Fibroblast of villous mesenchyme (primary cell): ENCODE data around the gene WDR1. TPM values are rescaled to one million over a fixed set of nuclear protein-coding genes. Genes with fewer than 3 reads are reported as not detected.

Experiments
- DNase-seq: peaks from one replicate; pipeline ENCODE4 v3.0.0-alpha.2; 2010; ENCODE audit warnings: low read depth
- H3K4me3 ChIP-seq: 2 replicates; pipeline ENCODE4 v1.5.1; 2011; ENCODE audit warnings: low read depth, mild to moderate bottlenecking, low read length
- CTCF ChIP-seq: IDR thresholded peaks from 2 replicates; pipeline ENCODE4 v1.5.1; 2012; ENCODE audit warnings: low read depth, mild to moderate bottlenecking, low read length; ENCODE audit not compliant: insufficient read depth
- total RNA-seq: library from RNA; depleted of rRNA; stranded (reverse); fragments of >200 nt; gene quantifications from 2 replicates; pipeline ENCODE4 v1.2.3, GENCODE V29; 2012

WDR1 gene
- total RNA-seq, 1 donor = 516 TPM

DNA sequence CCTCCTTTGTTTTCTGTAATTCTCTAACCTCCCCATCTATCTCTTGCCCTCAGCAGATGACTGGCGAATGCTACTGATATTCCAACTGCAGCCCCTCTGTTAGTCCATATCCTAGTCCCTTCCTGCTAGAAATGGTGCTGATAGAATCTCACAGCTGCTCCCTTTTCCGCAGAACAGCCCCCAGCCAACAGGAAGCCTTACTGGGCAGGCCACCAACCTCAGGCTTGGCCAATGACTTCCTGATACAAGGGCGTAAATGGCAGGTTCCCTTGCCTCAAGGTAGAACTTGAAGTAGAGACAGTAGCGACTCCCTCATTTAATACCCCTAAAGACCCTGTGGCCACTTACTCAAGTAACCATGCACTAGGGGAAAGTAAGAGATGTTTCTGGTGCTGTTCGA, 68.6 kb downstream of the WDR1 start:
- no peak for DNase-seq
- no peak for TF ChIP-seq CTCF
- no peak overlapping the region for H3K4me3 ChIP-seq

DNA sequence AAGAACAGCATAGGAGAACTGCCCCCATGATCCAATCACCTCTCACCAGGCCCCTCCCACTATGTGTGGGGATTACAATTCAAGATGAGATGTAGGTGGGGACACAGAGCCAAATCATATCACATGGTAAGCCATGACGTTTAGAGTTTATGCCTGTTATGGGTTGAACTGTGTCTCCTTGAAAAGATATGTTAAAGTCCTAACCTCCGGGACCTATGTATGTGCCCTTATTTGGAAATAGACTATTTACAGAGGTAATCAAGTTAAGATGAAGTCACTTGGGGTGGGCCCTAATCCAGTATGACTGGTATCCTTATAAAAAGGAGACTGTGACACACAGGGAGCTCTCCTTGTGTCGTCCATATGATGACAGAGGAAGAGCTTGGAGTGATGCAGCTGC, 70.1 kb downstream of the WDR1 start:
- TF ChIP-seq CTCF = no peak
- no peak for DNase-seq
- no peak overlapping the region for H3K4me3 ChIP-seq

DNA sequence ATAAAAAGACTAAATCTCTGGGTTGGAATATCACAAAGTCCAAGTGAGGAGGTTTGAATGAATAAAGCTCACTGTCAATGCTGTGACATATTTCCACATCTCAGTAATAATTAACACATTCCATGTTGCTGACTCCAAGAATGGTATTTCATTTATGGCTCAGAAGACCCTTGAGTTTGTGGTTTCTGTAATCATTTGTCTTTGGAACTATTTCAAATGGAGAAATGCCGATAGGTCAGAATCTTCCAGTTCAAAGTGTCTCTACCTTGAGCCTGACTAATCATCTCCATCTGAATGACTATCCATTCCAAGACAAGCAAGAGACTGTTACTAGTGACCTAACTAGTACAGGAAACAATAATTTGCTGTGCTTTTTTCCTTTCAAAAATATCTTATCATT, 71.1 kb downstream of the WDR1 start:
- TF ChIP-seq CTCF = no peak
- H3K4me3 ChIP-seq = no peak overlapping the region
- DNase-seq = no peak

DNA sequence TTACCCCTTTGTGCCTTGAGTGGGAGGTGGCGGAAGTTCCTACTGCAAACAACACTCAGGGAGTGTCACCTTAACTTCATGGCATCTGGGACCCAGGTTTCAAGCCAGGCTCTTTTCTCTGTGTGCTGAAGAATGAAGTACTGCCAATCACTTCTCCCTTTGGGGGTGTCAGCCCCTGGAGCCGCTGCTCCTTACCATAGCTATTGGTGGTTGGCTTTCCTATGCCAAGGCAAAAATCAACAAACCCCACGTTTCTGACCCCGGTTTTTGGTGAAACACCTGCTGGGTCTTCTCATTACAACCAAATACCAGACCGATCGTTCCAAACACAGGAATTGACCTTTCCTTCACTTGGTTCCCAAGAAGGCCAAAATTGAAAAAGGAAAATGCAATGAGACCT, 75.6 kb downstream of the WDR1 start:
- no peak overlapping the region for H3K4me3 ChIP-seq
- TF ChIP-seq CTCF = no peak
- no peak for DNase-seq

GRCh38 chr4:10040049-10040892, 76.3 kb downstream of the WDR1 start:
- no peak for DNase-seq
- no peak overlapping the region for H3K4me3 ChIP-seq
- no peak for TF ChIP-seq CTCF

GRCh38 chr4:10036807-10037342, 79.7 kb downstream of the WDR1 start:
- no peak for TF ChIP-seq CTCF
- DNase-seq = no peak
- H3K4me3 ChIP-seq = no peak overlapping the region
